ENCODE results near the gene IQUB. TPM values are rescaled to one million over a fixed set of nuclear protein-coding genes. Genes with fewer than 3 reads are reported as not detected.
"Not testable (repeated sequence)": the region's sequence is repeated elsewhere in the genome, so short reads cannot be mapped to it uniquely, and the experiment has no call there.

IQUB gene
- total RNA-seq, 1 donor from 2014 or later: 0.49 TPM

- no peak for DNase-seq
Measured at GRCh38 chr7:123538897-123539296, 4.5 kb upstream of the IQUB start.

GRCh38 chr7:123538189-123538714, 3.9 kb upstream of the IQUB start:
- DNase-seq: no peak

DNA sequence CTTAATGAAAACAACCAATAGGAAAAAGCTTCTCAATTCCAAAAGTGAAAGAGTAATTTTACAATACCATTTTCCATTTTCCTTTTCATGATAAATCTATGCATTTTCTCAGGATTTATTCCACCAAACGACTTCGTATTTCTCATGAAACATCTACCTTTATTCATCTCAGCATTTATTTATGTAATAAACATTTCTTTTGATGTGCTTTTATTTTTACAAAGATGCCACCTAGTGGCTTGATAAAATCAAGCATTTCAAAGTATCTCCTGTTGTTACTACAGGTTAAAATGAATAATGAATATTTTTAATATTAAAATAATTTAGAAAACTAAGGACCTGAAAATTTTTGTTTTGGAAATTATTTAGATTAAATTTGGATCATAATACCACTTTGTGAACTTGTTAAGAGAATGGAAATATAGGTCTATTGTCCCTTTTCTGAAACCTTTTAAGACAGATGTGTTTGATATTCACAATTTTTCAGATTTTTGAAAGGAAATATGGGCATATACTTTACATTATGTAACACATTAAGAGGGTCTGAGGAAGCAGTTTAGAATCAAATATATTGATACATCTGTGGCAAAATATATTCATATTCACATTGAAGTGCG, 2.7 kb upstream of the IQUB start:
- no peak for DNase-seq

DNA sequence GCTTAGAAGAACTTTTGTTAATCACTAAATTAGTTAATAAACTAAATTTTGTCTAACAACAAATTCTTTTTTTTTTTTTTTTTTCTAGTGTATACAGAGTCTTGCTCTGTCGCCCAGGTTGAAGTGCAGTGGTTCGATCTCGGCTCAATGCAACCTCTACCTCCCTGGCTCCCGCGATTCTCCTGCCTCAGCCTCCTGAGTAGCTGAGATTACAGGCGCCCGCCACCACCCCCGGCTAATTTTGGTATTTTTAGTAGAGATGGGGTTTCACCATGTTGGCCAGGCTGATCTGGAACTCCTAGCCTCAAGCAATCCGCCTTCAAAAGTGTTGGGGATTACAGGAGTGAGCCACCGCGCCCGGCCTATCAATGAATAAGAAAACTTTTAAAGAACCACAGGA, 1.1 kb upstream of the IQUB start:
- DNase-seq: no peak

DNA sequence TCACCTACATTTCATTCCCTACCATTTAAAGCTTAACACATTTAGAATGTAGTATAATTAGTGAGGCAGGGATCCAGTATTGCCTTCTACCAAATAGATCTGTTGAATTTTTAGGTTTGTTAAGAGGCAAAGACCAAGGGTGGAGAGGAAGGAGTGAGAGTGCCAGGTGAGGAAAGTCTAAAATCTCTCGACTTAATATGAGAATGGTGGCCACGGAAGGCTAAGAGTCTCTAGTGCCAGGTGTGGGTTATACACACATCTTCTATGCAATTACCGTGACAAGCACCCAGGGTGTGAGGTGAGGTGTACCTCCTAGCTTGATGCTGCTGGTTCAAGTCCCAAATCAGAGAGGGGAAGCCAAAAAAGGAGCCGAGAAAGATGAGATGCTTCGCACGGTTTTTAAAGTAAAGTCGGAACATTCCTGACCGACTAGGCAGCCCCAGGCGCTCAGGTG, 439 bp downstream of the IQUB start:
- no peak for DNase-seq

DNA sequence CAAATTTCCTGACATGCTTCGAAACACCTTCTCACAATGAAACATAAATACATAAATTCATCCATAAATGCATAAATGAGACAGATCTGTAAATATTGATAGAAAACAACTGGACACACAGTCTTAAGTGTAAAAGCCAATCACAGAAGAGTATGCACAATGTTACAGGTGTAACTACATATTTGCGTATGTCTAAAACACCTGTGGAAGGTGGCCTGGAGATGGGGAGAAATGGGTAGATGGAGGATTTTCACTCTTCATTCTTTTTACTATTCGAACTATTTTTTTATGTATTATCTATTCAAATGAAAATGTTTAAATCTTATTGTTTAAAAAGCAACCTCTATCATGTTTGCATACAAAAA, 860 bp downstream of the IQUB start:
- no peak for DNase-seq

GRCh38 chr7:123532788-123533552, 1.4 kb downstream of the IQUB start:
- DNase-seq: not testable (repeated sequence)

DNA sequence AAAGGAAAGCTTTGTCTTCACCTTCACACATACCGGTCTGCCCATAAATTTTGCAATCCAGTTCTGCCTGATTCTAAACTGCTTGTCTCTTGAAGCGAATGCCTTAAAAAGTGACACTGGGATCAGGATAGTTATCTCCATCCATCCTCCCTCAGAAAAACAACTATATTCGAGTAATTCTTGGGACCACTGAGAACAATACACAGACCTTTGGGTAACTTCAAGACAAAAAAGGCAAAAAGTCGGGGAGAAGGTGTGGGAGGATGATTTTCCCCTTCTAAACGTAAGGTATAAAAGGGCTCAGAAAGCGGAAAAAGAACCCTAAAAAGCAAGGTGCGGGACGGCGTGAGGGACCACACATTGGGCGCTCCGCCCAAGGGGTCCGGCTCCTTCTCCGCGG, 2.1 kb downstream of the IQUB start:
- DNase-seq: not testable (repeated sequence)

DNA sequence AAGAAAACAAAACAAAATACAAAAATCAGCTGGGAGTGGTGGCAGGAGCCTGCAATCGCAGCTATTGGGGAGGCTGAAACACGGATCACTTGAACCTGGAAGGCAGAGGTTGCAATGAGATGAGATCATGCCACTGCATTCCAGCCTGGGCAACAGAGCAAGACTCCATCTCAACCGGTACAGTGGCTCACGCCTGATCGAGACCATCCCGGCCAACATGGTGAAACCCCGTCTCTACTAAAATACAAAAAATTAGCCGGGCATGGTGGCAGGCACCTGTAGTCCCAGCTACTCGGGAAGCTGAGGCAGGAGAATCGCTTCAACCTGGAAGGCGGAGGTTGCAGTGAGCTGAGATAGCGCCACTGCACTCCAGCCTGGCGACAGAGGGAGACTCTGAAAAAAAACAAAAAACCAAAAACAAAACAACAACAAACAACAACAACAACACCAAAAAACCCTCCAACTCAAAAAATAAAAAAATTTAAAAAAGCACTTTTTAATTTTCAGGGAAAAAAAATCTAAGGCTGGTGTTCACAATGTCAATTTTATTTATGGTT, 4.3 kb downstream of the IQUB start:
- not testable (repeated sequence) for DNase-seq

- no peak for DNase-seq
Measured at GRCh38 chr7:123528265-123528664, 6.1 kb downstream of the IQUB start.

DNA sequence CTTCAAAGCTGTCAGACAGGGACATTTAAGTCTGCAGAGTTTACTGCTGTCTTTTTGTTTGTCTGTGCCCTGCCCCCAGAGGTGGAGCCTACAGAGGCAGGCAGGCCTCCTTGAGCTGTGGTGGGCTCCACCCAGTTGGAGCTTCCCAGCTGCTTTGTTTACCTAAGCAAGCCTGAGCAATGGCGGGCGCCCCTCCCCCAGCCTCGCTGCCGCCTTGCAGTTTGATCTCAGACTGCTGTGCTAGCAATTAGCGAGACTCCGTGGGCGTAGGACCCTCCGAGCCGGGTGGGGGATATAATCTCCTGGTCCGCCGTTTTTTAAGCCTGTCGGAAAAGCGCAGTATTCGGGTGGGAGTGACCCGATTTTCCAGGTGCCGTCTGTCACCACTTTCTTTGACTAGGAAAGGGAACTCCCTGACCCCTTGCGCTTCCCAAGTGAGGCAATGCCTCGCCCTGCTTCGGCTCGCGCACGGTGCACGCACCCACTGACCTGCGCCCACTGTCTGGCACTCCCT, 6.6 kb downstream of the IQUB start:
- not testable (repeated sequence) for DNase-seq

DNA sequence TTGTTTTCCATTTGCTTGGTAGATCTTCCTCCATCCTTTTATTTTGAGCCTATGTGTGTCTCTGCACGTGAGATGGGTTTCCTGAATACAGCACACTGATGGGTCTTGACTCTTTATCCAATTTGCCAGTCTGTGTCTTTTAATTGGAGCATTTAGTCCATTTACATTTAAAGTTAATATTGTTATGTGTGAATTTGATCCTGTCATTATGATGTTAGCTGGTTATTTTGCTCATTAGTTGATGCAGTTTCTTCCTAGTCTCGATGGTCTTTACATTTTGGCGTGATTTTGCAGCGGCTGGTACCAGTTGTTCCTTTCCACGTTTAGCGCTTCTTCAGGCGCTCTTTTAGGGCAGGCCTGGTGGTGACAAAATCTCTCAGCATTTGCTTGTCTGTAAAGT, 7.9 kb downstream of the IQUB start:
- not testable (repeated sequence) for DNase-seq

DNA sequence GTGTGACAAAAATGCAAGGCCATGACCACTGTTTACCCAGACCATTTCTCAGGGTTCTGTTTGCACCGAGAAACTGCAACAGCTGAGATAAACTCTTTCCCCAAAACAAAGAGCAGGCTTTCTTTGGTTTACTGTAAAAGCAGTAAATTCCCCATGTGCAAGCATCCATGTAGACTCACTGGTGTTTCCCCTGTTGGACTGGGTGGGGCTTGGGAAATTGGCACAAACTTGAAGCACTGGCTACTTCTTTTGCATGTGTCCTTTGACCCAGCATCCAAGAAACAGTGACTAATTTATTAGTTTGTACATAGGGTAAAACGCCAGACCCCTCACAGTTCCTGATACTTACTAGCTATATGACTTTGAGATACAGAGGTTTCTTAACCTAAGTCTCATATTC, 12.3 kb downstream of the IQUB start:
- DNase-seq: no peak

GRCh38 chr7:123505221-123505620, 29.2 kb downstream of the IQUB start:
- DNase-seq: no peak

- DNase-seq: no peak
Measured at GRCh38 chr7:123502201-123502600, 32.2 kb downstream of the IQUB start.

- DNase-seq: no peak
Measured at GRCh38 chr7:123500878-123501489, 33.4 kb downstream of the IQUB start.

DNA sequence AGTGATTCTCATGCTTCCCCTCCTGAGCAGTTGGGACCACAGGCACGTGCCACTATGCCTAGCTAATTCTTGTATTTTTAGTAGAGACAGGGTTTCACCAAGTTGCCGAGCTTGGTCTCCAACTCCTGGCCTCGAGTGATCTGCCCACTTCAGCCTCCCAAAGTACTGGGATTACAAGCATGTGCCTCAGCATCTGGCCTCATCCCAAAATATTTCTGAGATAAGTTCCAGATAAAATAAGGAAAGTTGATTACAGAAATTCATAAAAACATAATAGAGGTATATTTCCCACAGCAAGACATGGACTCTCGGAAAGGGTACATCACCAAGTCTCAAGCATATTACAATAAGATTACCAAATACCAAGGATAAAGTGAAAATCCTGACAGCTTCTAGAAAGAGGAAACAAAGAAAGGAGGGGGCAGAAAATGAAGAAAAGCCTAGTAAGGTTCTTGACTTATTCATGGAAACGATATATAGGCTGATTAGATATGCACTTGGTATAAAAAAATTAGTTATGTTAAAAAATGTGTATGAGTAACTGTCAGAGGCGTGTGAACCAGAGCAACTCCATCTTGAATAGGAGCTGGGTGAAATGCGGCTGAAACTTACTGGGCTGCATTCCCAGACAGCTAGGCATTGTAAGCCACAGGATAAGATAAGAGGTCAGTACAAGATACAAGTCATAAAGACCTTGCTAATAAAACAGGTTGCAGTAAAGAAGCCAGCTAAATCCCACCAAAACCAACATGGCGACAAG, 35.0 kb downstream of the IQUB start:
- DNase-seq: no peak

DNA sequence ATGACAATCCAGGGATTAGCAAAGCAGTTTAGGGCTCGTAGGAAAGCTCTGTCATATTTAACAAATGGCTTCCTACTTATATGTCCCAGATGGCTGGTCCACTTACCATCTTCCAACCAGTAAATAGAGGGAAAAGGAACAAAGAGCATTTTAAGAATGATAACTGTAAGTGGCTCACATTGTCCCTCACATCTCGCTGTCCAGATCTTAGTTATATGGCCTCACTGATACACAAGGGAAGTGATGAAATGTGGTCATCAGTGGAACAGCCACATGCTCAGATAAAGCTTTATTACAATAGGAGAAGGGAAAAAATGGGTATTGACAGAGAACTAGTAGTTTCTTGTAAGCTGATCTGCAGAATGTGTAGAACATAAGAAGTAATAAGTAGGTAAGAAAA, 35.8 kb downstream of the IQUB start:
- DNase-seq: no peak

DNA sequence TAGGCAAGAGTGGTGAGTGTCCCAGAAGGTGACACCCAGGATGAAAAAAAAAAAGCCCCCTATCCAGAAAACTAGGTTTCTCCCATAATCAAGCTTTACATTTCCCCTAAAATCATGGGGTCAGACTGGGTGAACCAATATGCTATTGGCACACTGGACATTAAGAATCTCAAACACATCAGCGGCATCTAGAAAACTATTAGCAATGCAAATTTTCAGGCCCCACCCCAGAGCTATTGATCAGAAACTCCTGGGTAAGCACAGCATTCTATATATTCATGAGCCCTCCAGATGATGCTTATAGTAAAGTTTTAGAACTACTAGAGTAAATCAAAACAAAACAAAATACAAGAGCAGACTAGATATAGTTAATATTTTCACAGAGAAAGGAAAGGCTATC, 36.4 kb downstream of the IQUB start:
- no peak for DNase-seq

- no peak for DNase-seq
Measured at GRCh38 chr7:123494193-123494796, 40.1 kb downstream of the IQUB start.

DNA sequence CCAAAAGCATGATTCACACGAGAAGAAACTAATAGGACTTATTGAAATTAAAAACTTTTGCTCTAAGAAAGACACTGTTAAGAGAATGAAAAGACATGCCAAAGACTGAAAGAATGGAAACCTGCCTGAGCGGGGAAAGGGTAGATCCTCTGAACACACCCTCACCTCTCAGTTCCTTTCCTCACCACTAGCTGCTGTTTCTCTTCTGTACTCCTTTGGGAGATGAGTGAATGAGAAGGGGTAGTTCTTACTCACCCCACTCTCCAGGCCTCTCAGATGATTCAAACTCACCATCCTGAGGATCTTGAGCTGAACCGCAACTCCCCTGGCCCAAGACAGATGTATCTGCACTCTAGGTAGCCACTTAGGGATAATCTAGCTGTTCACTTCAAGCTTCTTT, 41.9 kb downstream of the IQUB start:
- no peak for DNase-seq

DNA sequence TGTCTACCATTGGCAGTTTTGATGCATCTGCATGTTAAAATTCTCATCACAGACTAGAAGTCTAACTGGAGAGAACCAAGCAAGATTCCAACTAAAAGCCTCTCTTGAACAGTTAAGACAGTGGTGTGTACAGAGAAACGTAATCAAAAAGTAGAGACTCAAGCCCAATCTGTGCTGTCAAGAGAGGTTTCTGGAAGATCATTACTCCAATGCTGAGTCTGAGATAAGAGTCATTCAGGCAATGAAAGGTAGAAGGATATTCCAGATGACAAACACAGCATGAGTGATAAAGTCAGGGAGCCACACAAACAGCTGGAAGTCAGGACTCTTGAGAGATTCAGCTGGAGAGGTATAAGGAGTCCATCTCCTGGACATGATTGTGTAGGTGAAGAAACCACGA, 48.7 kb downstream of the IQUB start:
- no peak for DNase-seq

Measured in skin of body (tissue), 2 donors.